Esophagus (tissue), 2 donors: ENCODE data around the gene RAB36. TPM values are rescaled to one million over a fixed set of nuclear protein-coding genes. Genes with fewer than 3 reads are reported as not detected.

Experiments used
- H3K27ac ChIP-seq, 2 donors: one replicate each; pipeline ENCODE4 v1.5.1; 2013; ENCODE audit warnings: low read depth in 2 of 2, mild to moderate bottlenecking in 2 of 2, inconsistent platforms in 1 of 2, low read length in 1 of 2, moderate library complexity in 1 of 2
- H3K27me3 ChIP-seq, 2 donors: one replicate each; pipeline ENCODE4 v1.6.1; 2013; ENCODE audit warnings: low read length in 2 of 2, control low read depth in 1 of 2, mild to moderate bottlenecking in 1 of 2; ENCODE audit not compliant: insufficient read depth in 2 of 2, control insufficient read depth in 1 of 2
- H3K36me3 ChIP-seq, 2 donors: one replicate each; pipeline ENCODE4 v1.6.1; 2013; ENCODE audit warnings: low read length in 1 of 2; ENCODE audit not compliant: control insufficient read depth in 2 of 2, insufficient read depth in 2 of 2
- H3K4me1 ChIP-seq, 2 donors: one replicate each; pipeline ENCODE4 v1.6.1; 2013; ENCODE audit warnings: low read length in 1 of 2; ENCODE audit not compliant: control insufficient read depth in 2 of 2, insufficient read depth in 2 of 2
- H3K4me3 ChIP-seq, 2 donors: one replicate each; pipeline ENCODE4 v1.5.1; 2013; ENCODE audit warnings: low read length in 2 of 2, mild to moderate bottlenecking in 2 of 2, low read depth in 1 of 2, moderate library complexity in 1 of 2
- H3K9me3 ChIP-seq, 2 donors: one replicate each; pipeline ENCODE4 v1.6.1; 2013; ENCODE audit warnings: mild to moderate bottlenecking in 2 of 2, low read depth in 1 of 2, low read length in 1 of 2, moderate library complexity in 1 of 2; ENCODE audit not compliant: control insufficient read depth in 2 of 2, insufficient read depth in 1 of 2
- WGBS, 2 donors: extraction: QIAGEN DNeasy Blood & Tissue Kit; methylation state at CpG; one replicate each; pipeline ENCODE4 v1.1.7; 2013; 5-methylcytosine and 5-hydroxymethylcytosine counted together
- polyA plus RNA-seq, 2 donors: library from polyadenylated mRNA; stranded (reverse); fragments of 200-250 nt; gene quantifications; one replicate each; pipeline ENCODE4 v1.2.3, GENCODE V29; 2013
- donor health status: healthy with polysubstance abuse.
- donor health status: Bipolar disorder and iron deficiency.

RAB36 gene
- polyA plus RNA-seq, 2 donors = 1.6 to 1.7 TPM

- peaks cover 0 to 11% of the 10 kb centered on the region in 2 donors for H3K36me3 ChIP-seq
- no peak overlapping the region for H3K4me3 ChIP-seq
- H3K4me1 ChIP-seq = peaks cover 6 to 9% of the 10 kb centered on the region in 2 donors
- WGBS, 2 donors = 70 to 78% methylated on average over 8 of the region's 8 CpGs
- no peak overlapping the region for H3K27ac ChIP-seq
- H3K9me3 ChIP-seq = no peaks in the 10 kb centered on the region
- H3K27me3 ChIP-seq = no peaks in the 10 kb centered on the region
These were observed 53.9 kb downstream of the RAB36 start for GRCh38 chr22:23199159-23199558.

GRCh38 chr22:23200898-23201297 lies 55.6 kb downstream of the RAB36 start:
- Histone ChIP-seq H3K36me3 (peaks cover 0 to 11% of the 10 kb centered on the region in 2 donors), H3K4me3 (no peak overlapping the region), H3K4me1 (peaks cover 18 to 19% of the 10 kb centered on the region in 2 donors), H3K27ac (no peak overlapping the region), H3K9me3 (no peaks in the 10 kb centered on the region), H3K27me3 (no peaks in the 10 kb centered on the region)
- WGBS, 2 donors = 65 to 80% methylated on average over 5 of the region's 5 CpGs

GRCh38 chr22:23202812-23203451 lies 57.7 kb downstream of the RAB36 start:
- Histone ChIP-seq H3K4me1 (peaks cover 18 to 23% of the 10 kb centered on the region in 2 donors), H3K9me3 (no peaks in the 10 kb centered on the region), H3K27me3 (no peaks in the 10 kb centered on the region), H3K4me3 (no peak overlapping the region), H3K27ac (no peak overlapping the region), H3K36me3 (peaks cover 0 to 14% of the 10 kb centered on the region in 2 donors)
- WGBS, 2 donors = 88 to 91% methylated on average over 4 of the region's 4 CpGs

GRCh38 chr22:23203452-23204124 lies 58.3 kb downstream of the RAB36 start:
- H3K4me1 ChIP-seq = peaks cover 18 to 23% of the 10 kb centered on the region in 2 donors
- WGBS, 2 donors = 74 to 75% methylated on average over 7 of the region's 7 CpGs
- H3K27ac ChIP-seq = peak overlapping the region in 1 of 2 donors; percentile 22
- no peaks in the 10 kb centered on the region for H3K9me3 ChIP-seq
- no peak overlapping the region for H3K4me3 ChIP-seq
- no peaks in the 10 kb centered on the region for H3K27me3 ChIP-seq
- H3K36me3 ChIP-seq = peaks cover 0 to 12% of the 10 kb centered on the region in 2 donors

- H3K4me3 ChIP-seq = no peak overlapping the region
- H3K27me3 ChIP-seq = no peaks in the 10 kb centered on the region
- peaks cover 0 to 9% of the 10 kb centered on the region in 2 donors for H3K36me3 ChIP-seq
- H3K27ac ChIP-seq = peak overlapping the region in 1 of 2 donors; percentile 22
- H3K4me1 ChIP-seq = peaks cover 18 to 23% of the 10 kb centered on the region in 2 donors
- no peaks in the 10 kb centered on the region for H3K9me3 ChIP-seq
- 85 to 89% methylated on average over 11 of the region's 11 CpGs for WGBS, 2 donors
These were observed 58.8 kb downstream of the RAB36 start for GRCh38 chr22:23204125-23204488.

- H3K27ac ChIP-seq = peak overlapping the region in 1 of 2 donors; percentile 35
- WGBS, 2 donors = 29 to 39% methylated on average over 11 of the region's 11 CpGs
These were observed 59.4 kb downstream of the RAB36 start for GRCh38 chr22:23204541-23205157.

GRCh38 chr22:23205339-23206049 lies 60.2 kb downstream of the RAB36 start:
- no peak overlapping the region for H3K27ac ChIP-seq

More at GRCh38 chr22:23204541-23205157, 59.4 kb downstream of the RAB36 start:
- Histone ChIP-seq H3K27me3 (no peaks in the 10 kb centered on the region), H3K9me3 (no peaks in the 10 kb centered on the region), H3K4me3 (no peak overlapping the region), H3K36me3 (peaks cover 0 to 5% of the 10 kb centered on the region in 2 donors), H3K4me1 (peaks cover 16 to 21% of the 10 kb centered on the region in 2 donors)

GRCh38 chr22:23206915-23207314 lies 61.6 kb downstream of the RAB36 start:
- Histone ChIP-seq H3K36me3 (peaks cover 0 to 2% of the 10 kb centered on the region in 2 donors), H3K4me3 (no peak overlapping the region), H3K9me3 (no peaks in the 10 kb centered on the region), H3K27me3 (no peaks in the 10 kb centered on the region), H3K4me1 (peaks cover 13 to 21% of the 10 kb centered on the region in 2 donors), H3K27ac (no peak overlapping the region)

More at GRCh38 chr22:23205339-23206049, 60.2 kb downstream of the RAB36 start:
- Histone ChIP-seq H3K4me1 (peaks cover 16 to 21% of the 10 kb centered on the region in 2 donors), H3K36me3 (peaks cover 0 to 5% of the 10 kb centered on the region in 2 donors), H3K27me3 (no peaks in the 10 kb centered on the region), H3K9me3 (no peaks in the 10 kb centered on the region), H3K4me3 (no peak overlapping the region)
- 62 to 65% methylated on average over 9 of the region's 9 CpGs for WGBS, 2 donors

- H3K27ac ChIP-seq = no peak overlapping the region
- peaks cover 20 to 22% of the 10 kb centered on the region in 2 donors for H3K4me1 ChIP-seq
- no peak overlapping the region for H3K4me3 ChIP-seq
- WGBS, 2 donors = 65 to 82% methylated on average over 11 of the region's 11 CpGs
- no peaks in the 10 kb centered on the region for H3K27me3 ChIP-seq
- peaks cover 0 to 2% of the 10 kb centered on the region in 2 donors for H3K36me3 ChIP-seq
- no peaks in the 10 kb centered on the region for H3K9me3 ChIP-seq
These were observed 62.6 kb downstream of the RAB36 start for GRCh38 chr22:23207729-23208393.
